ENCODE measurements around the gene OTP.
"Not testable (repeated sequence)": the region's sequence is repeated elsewhere in the genome, so short reads cannot be mapped to it uniquely, and the experiment has no call there.

Gene OTP

GRCh38 chr5:77638763-77639671 is 504 bp upstream of the OTP start:
- no peak for DNase-seq

GRCh38 chr5:77637170-77637997 is 1.1 kb downstream of the OTP start:
- no peak for DNase-seq

GRCh38 chr5:77636641-77637169 is 1.8 kb downstream of the OTP start:
- DNase-seq: no peak

- no peak for DNase-seq
Measured at GRCh38 chr5:77635917-77636640, 2.4 kb downstream of the OTP start.

GRCh38 chr5:77635067-77635916 is 3.2 kb downstream of the OTP start:
- DNase-seq: no peak

GRCh38 chr5:77633709-77634108 is 4.8 kb downstream of the OTP start:
- no peak for DNase-seq

- DNase-seq: no peak
Measured at GRCh38 chr5:77633207-77633675, 5.3 kb downstream of the OTP start.

- DNase-seq: no peak
Measured at GRCh38 chr5:77632526-77633206, 5.8 kb downstream of the OTP start.

GRCh38 chr5:77630114-77630680 is 8.3 kb downstream of the OTP start:
- peak; percentile 28 to 43 for DNase-seq

- no peak for DNase-seq
Measured at GRCh38 chr5:77629509-77630113, 8.9 kb downstream of the OTP start.

GRCh38 chr5:77628840-77629508 is 9.5 kb downstream of the OTP start:
- no peak for DNase-seq

GRCh38 chr5:77627869-77628674 is 10.4 kb downstream of the OTP start:
- no peak for DNase-seq

GRCh38 chr5:77623203-77623740 is 15.2 kb downstream of the OTP start:
- no peak for DNase-seq

GRCh38 chr5:77621440-77621839 is 17.1 kb downstream of the OTP start:
- DNase-seq: no peak

GRCh38 chr5:77620405-77620804 is 18.1 kb downstream of the OTP start:
- no peak for DNase-seq

- DNase-seq: no peak
Measured at GRCh38 chr5:77616920-77617319, 21.6 kb downstream of the OTP start.

- not testable (repeated sequence) for DNase-seq
Measured at GRCh38 chr5:77608927-77609326, 29.6 kb downstream of the OTP start.

- DNase-seq: no peak
Measured at GRCh38 chr5:77607324-77607723, 31.2 kb downstream of the OTP start.

GRCh38 chr5:77606279-77606678 is 32.2 kb downstream of the OTP start:
- DNase-seq: no peak
